SHP77 (cell line): ENCODE data around the gene PGM1.
A peak's percentile ranks its signal among the peaks of the same experiment; 100 is the strongest.

ENCODE experiments used
- DNase-seq, 2 experiments: peaks; one replicate each; lab custom pipeline; 2025; lab: John Stamatoyannopoulos, UW

Gene PGM1

DNA sequence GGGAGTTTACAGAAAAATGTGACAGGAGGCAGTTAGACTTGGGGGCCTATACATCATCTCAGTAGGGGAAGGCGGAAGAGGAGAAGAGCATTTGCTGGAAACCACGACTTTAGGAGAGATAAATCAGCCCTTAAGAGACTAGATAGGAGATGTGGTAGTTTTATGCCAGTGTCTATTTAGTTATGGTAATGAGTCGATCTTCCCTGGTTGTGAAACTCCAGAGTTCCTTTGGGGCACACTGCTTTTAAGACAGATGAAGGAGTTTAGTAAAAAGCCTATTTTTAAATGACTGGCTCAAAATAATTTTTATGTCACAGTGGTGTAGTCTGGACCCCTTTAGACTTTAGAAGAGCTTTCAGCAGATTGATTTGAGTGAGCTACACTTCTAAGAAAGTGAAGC lies 7.8 kb downstream of the PGM1 start:
- DNase-seq, result no peak

DNA sequence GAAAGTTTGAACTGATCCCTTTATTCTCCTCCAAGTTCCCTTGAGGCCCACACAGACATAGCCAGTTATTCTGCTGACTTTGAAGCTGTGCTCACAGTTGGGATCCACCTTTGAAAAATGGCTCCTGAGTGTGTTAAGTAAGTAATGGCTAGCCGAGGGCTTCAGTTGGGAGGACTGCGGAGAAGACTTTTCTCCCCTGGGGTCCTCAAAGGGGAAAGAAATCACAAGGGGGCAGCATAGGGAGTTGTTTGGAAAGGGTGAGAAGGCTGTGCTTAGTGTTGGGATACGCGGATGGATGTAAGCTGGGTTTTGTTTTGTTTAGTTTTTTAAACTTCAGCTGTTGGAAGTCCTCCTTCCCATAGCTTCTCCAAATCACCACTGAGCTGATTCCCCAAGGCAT lies 8.3 kb downstream of the PGM1 start:
- DNase-seq, result no peak

DNA sequence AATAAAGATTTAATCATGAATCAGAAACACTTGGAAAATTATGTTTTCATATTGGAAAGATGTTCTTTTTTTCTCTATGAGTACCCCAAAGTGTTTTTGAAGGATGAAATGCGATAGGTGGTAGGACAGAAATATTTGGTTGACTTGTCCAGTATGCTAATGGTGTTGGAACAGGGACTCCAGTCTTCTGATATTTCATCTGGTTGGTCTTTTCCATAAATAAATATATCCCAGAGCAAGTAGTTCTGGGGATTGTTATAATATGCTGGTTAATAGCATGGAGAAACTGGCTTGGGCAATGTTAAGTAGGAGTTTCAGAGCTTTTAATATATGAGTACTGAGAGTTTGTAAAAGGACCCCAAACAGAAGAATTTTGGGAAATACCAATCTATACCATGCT lies 8.7 kb downstream of the PGM1 start:
- no peak for DNase-seq

DNA sequence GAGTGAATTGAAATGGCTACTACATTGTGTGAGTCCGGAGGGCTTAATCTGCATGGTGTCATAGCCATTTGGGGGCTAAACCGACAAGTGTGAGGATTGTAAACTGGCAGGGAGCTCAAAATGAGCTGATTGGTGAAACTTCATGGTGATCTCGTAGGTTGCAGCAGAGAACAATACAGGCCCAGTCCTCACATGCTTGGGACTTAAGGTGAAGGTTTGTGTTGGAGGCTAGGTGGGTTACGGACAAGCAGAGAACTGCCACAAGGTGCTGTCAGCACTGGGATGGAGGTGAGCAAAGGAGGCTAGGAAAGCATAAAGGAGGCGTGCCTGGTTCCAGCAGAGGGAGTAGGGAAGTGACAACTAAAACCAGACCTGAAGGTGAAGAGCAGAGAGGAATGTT lies 9.4 kb downstream of the PGM1 start:
- DNase-seq, result no peak

DNA sequence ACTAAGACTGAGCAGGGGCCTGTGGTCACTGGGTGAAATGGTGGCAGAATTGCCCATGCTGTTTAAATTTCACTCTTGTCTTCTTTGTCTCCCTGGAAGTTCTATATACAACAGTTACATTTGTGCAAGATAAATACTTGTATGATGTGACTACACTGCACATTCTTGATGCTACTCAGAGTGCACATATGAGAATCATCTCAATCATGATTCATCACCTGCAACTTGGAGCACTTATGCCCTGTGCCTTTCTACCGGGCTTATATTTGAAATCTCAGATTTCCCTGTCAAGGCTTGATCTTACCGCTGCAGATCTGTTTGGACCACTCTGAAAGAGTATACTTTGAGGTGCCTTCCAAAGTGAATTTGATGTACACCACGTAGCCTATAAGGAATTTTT lies 10.6 kb downstream of the PGM1 start:
- DNase-seq, result no peak

DNA sequence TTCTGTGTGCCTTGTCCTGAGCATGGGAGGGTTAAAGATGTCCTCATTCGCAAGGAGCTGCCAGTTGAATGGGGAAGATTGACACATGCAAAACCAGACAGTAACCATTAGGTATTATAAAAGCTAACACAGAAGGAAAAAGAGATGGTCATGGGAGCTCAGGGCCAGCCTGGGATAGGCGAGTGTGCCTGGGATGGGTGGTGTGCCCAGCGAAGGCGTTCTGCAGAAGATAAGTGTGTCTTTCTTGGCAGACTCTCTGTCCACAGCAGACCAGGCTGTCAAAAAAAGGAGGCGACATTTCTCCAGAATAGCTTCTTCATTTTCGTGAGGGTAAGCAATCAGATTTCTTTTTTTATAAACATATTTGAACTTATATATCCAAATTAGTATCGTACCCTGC lies 14.1 kb downstream of the PGM1 start:
- DNase-seq, result no peak

DNA sequence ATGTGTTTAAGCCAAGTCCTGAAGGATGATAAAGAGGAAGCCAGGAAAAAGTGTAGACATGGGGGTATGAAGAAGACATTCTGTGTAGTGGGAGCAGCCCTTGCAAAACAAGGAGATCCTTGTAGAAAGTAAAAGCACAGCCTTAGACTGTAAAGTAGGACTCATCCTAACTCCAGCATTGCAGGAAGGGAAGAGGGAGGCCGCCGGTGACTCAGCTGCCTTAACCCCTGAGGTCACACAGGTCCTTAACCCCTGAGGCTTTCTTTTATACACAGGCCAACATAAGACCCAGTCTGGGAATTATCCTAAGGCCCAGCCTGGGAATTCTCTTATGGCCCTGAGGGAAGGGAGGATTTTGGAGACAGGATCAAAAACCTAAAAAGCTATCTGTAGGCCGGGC lies 18.0 kb downstream of the PGM1 start:
- no peak for DNase-seq

DNA sequence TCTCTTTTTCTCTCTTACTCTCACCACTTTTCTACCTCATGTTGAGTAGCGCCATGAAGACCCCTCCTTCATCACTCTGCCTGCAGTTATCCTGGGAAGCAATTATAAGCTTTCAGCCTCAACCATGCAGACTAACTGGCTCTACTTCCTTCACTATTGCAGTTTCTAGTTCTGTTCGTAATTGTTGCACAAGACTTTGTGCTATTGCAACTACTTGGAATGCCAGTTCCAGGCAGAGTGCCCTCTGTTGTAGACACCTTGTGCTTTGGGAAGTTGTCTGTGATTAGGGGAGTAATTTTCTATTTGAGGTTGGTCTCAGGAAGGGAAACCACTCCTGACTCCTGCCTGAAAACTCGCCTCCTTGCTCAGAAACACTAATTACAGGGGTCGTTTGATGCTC lies 19.4 kb downstream of the PGM1 start:
- no peak for DNase-seq

DNA sequence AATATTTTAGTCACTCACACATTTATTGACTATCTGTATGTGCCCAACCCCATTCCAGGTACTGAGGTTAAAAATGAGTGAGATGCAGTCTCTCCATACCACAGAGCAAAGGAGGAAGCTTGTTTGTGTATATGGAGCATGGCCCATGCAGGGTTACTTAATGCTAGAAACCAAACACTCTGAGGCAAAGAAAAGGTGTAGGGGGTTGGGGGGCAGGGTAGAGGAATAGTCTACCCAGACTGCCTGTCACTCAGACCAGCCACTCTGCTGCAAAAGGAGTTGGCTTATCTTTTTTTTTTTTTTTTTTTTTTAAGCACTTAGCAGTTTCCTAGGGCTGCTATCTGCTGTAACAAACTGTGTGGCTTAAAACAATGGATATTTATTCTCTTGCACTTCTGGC lies 19.8 kb downstream of the PGM1 start:
- no peak for DNase-seq

DNA sequence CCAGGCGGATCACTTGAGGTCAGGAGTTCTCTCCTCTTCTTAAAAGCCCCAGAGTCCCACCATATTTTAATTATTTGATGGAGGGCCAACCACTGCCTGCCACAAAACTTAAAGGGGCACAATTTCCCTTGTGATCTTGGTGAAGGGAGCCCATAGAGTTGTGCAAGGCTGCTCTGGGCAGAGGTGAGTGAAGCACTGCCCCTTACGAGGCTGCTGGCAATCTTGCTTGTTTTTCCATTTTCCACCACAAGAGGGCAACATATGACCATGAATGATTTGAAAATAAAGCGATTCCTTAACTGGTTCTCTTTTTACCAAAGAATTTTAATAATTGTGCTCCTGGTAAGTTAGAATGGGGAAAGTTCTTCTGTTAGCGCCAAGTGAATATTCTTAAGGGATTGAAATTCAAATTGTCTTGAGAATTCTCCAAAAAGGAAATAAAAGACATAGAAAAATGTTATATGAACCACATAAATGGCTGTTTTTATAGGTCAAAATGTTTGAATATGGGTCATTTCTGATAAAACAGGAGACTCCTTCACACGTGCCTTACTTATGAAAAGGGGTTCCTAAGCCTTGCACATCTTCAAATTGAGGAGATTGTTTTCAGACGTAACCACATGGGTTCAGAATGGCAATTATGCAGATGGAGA lies 22.7 kb downstream of the PGM1 start:
- DNase-seq, result peak; percentile 21 to 42

DNA sequence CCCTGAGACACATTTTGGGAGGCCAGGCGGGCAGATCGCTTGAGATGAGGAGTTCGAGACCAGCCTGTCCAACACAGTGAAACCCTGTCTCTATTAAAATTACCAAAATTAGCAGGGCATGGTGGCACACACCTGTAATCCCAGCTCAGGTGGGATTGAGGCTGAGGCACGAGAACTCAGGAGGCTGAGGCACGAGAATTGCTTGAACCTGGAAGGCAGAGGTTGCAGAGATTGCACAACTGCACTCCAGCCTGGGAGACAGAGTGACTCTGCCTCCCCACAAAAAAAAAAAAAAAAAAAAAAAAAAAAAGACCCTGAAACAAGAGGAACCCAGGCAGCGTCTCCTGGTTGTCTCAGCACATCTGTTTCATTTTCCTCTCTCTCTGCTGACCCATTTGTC lies 24.2 kb downstream of the PGM1 start:
- no peak for DNase-seq

DNA sequence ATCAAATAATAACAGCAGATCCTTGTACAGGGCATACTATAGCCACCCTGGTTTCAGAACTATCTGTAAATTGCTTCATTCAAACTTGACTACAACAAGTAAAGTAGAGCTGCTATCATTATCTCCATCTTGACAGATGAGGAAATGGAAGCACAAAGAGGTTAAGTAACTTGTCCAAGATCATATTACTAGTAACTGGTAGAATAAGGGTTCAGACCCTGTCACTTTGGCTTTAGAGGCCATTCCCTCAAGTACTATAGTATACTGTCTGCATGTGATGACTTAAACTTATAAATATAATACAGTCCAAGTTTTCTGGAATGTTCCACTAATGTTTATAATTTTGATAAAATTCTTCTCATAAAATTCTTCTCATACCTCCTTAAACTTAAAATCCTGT lies 24.8 kb downstream of the PGM1 start:
- DNase-seq, result no peak

DNA sequence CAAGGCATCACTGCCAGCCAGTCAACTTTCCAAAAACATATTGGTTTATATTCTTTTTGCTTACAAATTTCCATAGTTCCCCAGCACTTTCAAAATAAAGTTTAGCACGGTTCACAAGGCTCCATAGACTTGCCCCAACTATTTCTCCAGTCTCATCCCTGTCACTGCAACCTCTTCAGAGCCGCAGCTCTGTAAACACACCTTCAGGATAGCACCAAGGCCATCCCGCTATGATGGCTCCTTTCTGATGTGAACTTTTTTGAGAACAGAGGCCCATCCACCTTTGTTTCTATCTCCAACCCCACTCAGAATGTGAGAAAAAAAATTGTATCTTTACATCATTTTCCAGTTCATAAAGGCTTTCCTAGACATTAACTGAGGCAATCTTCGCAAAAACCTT lies 26.3 kb downstream of the PGM1 start:
- no peak for DNase-seq

DNA sequence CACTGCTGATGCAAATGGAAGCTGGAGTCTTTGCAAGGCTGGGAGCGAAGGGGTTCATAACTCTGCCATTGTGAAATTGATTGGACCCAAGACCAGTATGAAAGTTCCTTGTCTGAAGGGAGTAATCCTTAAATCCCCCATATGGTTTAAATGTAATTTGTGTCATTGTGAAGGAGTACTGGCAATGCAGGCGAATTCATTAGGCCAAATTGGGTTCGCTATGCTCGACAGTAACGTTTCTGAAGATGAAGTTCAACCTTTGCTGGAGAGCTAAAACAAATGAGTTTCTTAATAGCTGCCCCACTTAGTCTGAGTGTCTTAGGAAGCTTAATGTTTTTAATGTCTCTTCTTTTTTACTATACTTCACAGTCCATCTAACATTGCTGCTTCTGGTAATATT lies 27.5 kb downstream of the PGM1 start:
- DNase-seq, result no peak

DNA sequence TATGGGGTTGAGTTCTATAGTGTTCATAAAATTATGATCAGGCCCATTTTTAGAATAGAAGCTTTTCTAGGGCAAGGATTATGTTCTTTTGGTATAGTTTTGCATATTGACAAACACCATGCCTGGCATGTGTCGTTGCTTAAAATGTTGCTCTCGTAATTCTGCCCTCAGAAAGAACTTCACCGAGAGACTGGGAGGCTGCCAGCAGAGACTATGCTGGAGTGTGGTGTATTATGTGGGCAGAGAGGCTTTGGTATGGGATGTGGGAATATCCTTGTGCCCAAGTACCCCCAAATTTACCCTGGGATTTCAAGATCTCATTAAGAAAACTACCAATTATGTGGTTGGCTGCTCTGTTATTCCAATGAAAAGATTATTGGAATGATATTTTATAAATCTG lies 27.9 kb downstream of the PGM1 start:
- no peak for DNase-seq

DNA sequence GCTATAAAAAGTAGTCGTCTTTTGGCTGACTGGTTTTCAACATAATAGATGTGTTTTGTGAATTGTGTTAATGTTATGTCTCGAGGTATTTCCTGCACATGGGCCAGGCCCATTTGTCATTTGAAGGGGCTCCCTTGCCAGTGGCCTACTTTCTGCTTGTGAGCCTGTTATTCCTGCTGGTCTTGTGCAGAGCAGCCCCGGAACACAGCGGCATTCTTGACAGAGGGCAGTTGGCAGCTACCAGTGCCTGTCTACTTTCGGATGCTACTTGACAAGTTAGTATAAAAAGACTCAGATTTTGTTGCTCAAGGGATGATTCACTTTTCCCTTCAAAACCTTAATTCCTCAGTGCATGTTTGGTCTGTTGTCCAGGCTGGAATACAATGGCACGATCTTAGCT lies 28.5 kb downstream of the PGM1 start:
- no peak for DNase-seq

DNA sequence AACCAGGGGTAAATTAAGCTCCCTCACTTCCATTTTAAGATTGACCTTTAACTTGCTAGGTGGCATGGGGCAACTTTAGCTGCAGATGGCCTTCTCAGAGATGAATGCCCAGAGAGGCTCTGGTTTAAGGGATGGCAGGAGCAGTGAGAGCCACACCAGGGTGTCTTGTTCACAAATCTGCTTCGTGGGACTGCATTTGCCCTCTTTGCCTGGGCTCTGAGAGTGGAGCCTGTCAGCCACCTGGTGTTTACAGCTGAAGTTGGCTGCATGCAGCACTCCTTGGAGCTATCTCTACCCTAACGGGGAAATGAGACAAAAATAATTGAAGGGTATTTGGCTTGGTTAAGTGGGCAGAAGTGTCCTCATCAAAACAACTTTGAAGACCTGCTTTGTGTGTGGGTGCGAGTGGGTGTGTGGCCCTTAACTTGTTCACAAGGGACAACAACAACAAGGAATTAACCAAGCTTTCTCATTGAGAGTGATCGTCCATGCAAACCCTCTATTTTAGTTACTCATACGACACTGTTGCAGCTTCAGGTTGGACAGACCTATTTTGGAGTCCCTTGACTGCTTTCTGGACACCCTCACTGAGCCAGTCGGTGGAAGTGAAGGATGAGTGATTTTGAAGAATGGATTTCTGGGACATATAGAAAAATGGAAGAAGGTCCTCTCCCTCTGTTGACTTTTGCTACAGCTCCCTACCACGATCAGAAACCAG lies 29.8 kb downstream of the PGM1 start:
- DNase-seq, result peak in 1 of 2 experiments; percentile 0

DNA sequence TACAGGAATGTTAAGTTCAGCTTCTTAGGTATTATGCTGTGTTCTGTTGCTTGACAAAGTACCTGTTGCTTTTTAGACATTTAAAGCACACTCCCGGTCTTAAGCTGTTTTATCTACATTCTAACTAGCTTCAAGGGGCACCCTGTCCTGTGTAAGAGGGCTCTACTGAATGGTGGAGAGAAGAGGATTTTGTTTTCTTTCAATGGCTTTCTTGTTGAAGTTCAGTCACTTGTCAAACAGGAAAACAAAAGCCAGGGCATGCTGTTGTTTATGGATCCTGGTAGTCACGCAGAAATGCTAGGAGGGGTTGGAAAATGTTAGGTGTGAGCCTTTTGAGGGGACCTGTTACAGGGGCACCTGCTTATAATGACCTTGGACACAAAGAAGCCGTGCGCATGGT lies 30.7 kb downstream of the PGM1 start:
- DNase-seq, result no peak

DNA sequence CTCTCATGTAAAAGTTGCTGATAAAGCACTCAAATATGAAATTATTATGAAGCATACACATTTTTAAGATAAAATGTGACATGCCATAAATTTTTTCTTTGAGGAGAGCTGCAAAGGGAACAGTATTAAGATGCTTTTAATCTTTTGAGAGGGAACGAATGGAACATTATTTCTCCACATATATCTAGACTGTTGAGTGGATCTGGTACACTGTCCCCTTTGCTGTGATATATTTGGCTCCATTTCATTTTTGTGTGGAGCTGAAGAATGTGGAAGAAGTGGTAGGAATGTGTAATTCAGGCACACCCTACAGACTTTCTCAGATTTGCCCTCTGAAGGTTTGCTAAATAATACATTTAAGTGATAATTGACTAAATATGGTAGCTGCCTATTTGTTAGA lies 31.7 kb downstream of the PGM1 start:
- no peak for DNase-seq

DNA sequence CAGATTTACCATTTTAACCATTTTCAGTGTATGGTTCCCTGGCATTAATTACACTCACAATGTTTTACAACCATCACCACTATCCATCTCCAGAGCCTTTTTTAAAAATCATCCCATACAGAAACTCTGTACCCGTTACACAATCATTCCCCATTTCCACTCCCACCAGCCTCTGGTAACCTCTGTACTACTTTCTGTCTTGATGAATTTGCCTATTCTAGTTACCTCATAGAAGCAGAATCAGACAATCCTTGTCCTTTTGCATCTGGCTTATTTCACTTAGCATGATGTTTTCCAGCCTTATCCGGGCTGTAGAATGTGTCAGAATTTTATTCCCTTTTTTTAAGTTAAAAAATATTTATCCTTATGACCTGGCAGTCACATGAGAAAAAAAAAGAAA lies 33.0 kb downstream of the PGM1 start:
- DNase-seq, result no peak

DNA sequence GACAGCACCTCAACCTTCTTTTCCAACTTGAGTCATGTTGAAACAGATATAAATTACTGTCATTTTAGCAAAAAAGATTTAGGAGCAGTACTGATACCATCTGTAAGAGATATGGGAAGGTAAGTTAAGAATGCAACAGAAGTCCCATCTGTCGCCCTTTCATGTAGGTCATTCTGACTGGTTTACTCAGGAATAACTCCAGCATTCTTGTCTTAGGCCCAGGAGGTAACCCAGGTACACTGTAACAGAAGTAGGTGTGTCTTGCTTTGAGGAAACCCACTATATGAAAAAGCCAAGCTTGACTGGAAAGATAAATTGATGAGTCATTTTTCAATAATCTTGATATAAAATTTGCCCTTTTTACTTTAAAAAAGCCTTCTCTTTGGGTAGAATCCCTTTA lies 35.4 kb downstream of the PGM1 start:
- DNase-seq, result no peak

DNA sequence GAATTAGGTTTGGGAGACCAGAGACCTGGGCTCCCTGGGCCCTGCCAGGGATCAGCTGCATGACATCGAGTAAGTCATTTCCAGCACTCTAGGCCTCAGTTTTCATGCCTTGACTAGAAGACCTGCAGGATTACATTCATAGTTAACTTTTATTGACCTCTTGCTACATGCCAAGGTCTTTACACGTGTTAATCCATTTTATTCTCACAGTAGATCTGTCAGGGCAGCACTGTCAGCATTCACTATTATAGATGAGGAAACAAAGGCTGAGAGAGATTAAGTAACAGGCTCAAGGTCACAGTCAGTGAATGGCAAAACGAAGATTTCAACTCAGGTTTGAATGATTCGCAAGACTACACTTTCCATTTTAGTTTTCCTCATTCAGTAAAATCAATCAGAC lies 37.0 kb downstream of the PGM1 start:
- DNase-seq, result no peak

DNA sequence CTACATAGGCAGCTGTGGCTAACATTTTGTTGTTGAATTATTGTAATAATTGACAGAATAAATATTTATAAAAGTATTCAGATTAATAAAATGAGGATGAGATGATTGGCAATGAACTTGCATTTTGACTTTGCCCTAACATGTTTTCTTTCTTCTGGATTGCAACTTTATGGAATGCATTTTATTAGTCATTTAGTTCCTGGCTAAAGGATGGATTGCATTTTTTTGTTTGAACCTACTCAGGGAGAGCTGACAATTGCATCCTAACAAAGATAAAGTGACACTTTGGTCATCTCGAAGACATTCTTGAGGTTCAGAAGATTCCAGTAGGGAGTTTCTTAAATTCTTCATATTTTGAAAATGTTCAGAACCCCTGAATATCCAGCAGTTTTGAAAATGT lies 37.5 kb downstream of the PGM1 start:
- no peak for DNase-seq

DNA sequence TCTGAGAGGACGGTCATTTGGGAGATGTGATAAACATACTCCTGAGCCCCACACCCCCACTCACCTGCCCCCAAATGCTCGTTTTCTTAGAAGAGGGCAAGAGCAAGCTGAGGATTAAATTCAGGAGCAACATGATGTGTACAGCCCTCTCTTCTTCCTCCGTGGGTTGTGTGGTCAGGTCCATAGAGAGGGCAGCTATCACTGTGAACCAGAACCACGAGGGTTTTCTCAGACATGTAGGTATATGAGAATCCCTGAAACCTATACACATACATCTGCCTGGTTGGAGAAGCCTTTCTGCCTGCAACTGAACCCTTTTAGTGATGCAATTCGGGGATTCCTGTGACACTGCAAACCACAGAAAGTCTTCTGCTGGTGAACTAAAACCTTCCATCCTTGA lies 38.9 kb downstream of the PGM1 start:
- DNase-seq, result no peak
